GM20000 (cell line): ENCODE measurements around the gene CT45A8.
"Not testable (repeated sequence)": the region's sequence is repeated elsewhere in the genome, so short reads cannot be mapped to it uniquely, and the experiment has no call there.

Experiments
- DNase-seq: peaks from one replicate; pipeline ENCODE4 v3.0.0; 2012; ENCODE audit warnings: low spot score
- CTCF ChIP-seq: IDR thresholded peaks from 2 replicates; pipeline ENCODE4 v1.5.1; 2012; ENCODE audit warnings: mild to moderate bottlenecking, control low read depth; ENCODE audit errors: extremely low read depth, missing control alignments

Gene CT45A8, protein sequence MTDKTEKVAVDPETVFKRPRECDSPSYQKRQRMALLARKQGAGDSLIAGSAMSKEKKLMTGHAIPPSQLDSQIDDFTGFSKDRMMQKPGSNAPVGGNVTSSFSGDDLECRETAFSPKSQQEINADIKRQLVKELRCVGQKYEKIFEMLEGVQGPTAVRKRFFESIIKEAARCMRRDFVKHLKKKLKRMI

GRCh38 chrX:135854438-135854837 is at the start of gene CT45A8:
CT45A8 (minus strand) TSS chrX:135854538; CDS start chrX:135850783, 3,755 bp downstream.
- not testable (repeated sequence) for DNase-seq

GRCh38 chrX:135893294-135893817 is 39.0 kb upstream of the CT45A8 start, which contains the start of the genes CT45A10 and SAGE1:
CT45A10 (minus strand) TSS chrX:135893444; CDS start chrX:135885344, 8,100 bp downstream.
SAGE1 (plus strand) TSS chrX:135893716; CDS start chrX:135896243, 2,527 bp downstream.
- no peak for TF ChIP-seq CTCF
- DNase-seq = no peak

DNA sequence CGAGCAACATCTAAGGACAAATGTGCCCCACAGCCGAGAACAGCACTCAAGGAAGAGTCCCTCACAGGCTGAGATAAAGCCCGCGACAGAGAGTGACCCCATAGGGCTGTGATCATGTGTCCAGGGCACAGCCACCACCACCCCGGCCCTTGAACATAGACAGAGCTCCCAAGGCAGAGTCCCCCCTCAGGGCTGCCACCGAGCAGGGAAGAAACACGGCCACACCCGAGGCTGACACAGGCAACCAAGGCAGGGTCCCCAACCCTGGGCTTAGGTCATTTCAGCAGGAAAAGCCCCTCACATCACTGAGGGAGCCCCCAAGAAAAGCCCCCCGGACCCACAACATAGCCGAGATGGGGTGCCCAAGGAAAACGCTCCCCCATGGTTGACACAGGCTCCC is 38.4 kb upstream of the CT45A8 start:
- DNase-seq = no peak
- TF ChIP-seq CTCF = no peak

GRCh38 chrX:135890087-135890585 is 35.8 kb upstream of the CT45A8 start:
- no peak for DNase-seq

DNA sequence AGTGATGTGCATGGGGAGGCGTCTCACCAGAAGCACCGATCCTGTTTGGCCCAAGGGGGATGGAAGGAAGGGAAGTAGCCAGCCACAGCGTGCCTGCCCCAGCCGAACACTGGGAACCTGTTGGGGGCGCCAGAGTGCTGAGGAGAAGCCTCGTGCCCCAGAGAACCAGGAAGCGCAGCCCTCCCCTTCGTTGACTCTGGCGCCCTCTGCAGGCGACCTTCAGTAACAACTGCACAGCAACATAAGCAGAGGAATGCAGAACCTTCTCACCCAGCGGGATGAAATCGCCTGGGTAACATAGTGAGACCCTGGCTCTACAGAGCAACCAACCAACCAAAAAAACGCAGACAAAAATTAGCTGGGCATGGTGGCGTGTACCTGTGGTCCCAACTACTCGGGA is 34.6 kb upstream of the CT45A8 start:
- peak; percentile 20 for TF ChIP-seq CTCF
- not testable (repeated sequence) for DNase-seq

More at GRCh38 chrX:135890087-135890585, 35.8 kb upstream of the CT45A8 start:
- no peak for TF ChIP-seq CTCF

GRCh38 chrX:135888230-135888629 is 33.9 kb upstream of the CT45A8 start:
- not testable (repeated sequence) for DNase-seq

DNA sequence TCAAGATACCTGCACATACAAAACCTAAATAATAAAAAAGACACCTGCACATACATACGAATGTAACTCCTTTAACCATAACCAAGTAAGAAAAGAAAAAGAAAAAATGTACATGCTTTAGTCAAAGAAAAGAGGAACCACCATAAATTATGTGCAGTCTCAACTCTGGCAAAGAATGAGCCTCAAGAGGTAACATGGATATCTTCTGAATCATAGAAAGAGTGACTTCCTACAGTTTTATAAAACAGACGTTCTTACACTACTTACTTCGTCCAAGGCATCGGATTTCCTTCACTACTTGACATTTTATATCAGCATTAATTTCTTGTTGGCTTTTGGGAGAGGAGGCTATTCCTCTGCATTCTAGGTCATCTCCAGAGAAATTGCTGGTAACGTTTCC is 28.4 kb upstream of the CT45A8 start:
- DNase-seq = not testable (repeated sequence)

GRCh38 chrX:135871712-135872111 is 17.4 kb upstream of the CT45A8 start, which contains the start of gene CT45A9:
CT45A9 (minus strand) TSS chrX:135871812; CDS start chrX:135868061, 3,751 bp downstream.
- DNase-seq = not testable (repeated sequence)

DNA sequence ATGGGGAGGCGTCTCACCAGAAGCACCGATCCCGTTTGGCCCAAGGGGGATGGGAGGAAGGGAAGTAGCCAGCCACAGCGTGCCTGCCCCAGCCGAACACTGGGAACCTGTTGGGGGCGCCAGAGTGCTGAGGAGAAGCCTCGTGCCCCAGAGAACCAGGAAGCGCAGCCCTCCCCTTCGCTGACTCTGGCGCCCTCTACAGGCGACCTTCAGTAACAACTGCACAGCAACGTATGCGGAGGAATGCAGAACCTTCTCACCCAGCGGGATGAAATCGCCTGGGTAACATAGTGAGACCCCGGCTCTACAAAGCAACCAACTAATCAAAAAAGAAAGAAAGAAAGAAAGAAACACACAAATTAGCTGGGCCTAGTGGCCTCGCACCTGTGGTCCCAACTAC is 17.2 kb downstream of the CT45A8 start, which contains the start of gene CT45A7:
TSS of gene CT45A7 (minus strand) at position 101 of the 400 bp plus-strand sequence. CDS start 3,747 bp downstream, outside the sequence.
- DNase-seq = not testable (repeated sequence)

DNA sequence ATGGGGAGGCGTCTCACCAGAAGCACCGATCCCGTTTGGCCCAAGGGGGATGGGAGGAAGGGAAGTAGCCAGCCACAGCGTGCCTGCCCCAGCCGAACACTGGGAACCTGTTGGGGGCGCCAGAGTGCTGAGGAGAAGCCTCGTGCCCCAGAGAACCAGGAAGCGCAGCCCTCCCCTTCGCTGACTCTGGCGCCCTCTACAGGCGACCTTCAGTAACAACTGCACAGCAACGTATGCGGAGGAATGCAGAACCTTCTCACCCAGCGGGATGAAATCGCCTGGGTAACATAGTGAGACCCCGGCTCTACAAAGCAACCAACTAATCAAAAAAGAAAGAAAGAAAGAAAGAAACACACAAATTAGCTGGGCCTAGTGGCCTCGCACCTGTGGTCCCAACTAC is 34.4 kb downstream of the CT45A8 start, which contains the start of gene CT45A2:
TSS of gene CT45A2 (minus strand) at position 101 of the 400 bp plus-strand sequence. CDS start 3,747 bp downstream, outside the sequence.
- DNase-seq = not testable (repeated sequence)

DNA sequence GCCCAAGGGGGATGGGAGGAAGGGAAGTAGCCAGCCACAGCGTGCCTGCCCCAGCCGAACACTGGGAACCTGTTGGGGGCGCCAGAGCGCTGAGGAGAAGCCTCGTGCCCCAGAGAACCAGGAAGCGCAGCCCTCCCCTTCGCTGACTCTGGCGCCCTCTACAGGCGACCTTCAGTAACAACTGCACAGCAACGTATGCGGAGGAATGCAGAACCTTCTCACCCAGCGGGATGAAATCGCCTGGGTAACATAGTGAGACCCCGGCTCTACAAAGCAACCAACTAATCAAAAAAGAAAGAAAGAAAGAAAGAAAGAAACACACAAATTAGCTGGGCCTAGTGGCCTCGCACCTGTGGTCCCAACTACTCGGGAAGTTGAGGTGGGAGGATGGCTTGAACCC is 51.7 kb downstream of the CT45A8 start, which contains the start of gene CT45A6:
TSS of gene CT45A6 (minus strand) at position 101 of the 400 bp plus-strand sequence. CDS start 3,794 bp downstream, outside the sequence.
- DNase-seq = not testable (repeated sequence)
